HEK293T (cell line): ENCODE data around the gene MRPL33.
A peak's percentile ranks its signal among the peaks of the same experiment; 100 is the strongest.

ENCODE experiments used
- CTCF ChIA-PET: fragments of 350-600 bp; formaldehyde crosslinking; extraction: SDS; loops from one replicate; lab custom pipeline; 2021; ENCODE audit warnings: antibody characterized with exemption, inconsistent platforms; lab: Yijun Ruan, JAX
- POLR2A ChIA-PET: fragments of 350-600 bp; formaldehyde crosslinking; extraction: SDS; loops from one replicate; lab custom pipeline; 2020; ENCODE audit warnings: antibody characterized with exemption, inconsistent platforms; lab: Yijun Ruan, JAX
- DNase-seq: peaks from one replicate; pipeline ENCODE4 v3.0.0; 2012; ENCODE audit warnings: mixed read lengths; ENCODE audit errors: extremely low spot score
- ARNT ChIP-seq: fragments of 450-650 bp; IDR thresholded peaks from 2 replicates; pipeline ENCODE4 v1.6.1; 2017; ENCODE audit warnings: mild to moderate bottlenecking
- BHLHE40 ChIP-seq: fragments of 450-650 bp; IDR thresholded peaks from 2 replicates; pipeline ENCODE4 v1.6.1; 2016; ENCODE audit warnings: mild to moderate bottlenecking, moderate library complexity, borderline replicate concordance
- CTBP1 ChIP-seq: fragments of 450-650 bp; IDR thresholded peaks from 2 replicates; pipeline ENCODE4 v1.6.1; 2016; ENCODE audit warnings: borderline replicate concordance
- ELF4 ChIP-seq: fragments of 450-650 bp; IDR thresholded peaks from 2 replicates; pipeline ENCODE4 v1.6.1; 2017; ENCODE audit warnings: antibody characterized with exemption
- FOXA1 ChIP-seq: fragments of 450-650 bp; IDR thresholded peaks from 2 replicates; pipeline ENCODE4 v1.6.1; 2016; ENCODE audit warnings: mild to moderate bottlenecking
- FOXK2 ChIP-seq: fragments of 450-650 bp; IDR thresholded peaks from 2 replicates; pipeline ENCODE4 v1.6.1; 2016; ENCODE audit warnings: mild to moderate bottlenecking
- FOXM1 ChIP-seq: fragments of 450-650 bp; IDR thresholded peaks from 2 replicates; pipeline ENCODE4 v1.6.1; 2017; ENCODE audit warnings: mild to moderate bottlenecking, borderline replicate concordance
- HDGF ChIP-seq: fragments of 450-650 bp; IDR thresholded peaks from 2 replicates; pipeline ENCODE4 v1.6.1; 2017; ENCODE audit warnings: antibody characterized with exemption, borderline replicate concordance
- L3MBTL2 ChIP-seq: fragments of 450-650 bp; conservative IDR thresholded peaks from 2 replicates; pipeline ENCODE4 v1.6.1; 2016; ENCODE audit warnings: mild to moderate bottlenecking
- LEF1 ChIP-seq: fragments of 450-650 bp; IDR thresholded peaks from 2 replicates; pipeline ENCODE4 v1.6.1; 2017; ENCODE audit warnings: mild to moderate bottlenecking, borderline replicate concordance
- NFRKB ChIP-seq: fragments of 450-650 bp; IDR thresholded peaks from 2 replicates; pipeline ENCODE4 v1.6.1; 2016; ENCODE audit warnings: mild to moderate bottlenecking, moderate library complexity
- SP1 ChIP-seq: fragments of 450-650 bp; IDR thresholded peaks from 2 replicates; pipeline ENCODE4 v1.6.1; 2017
- SUZ12 ChIP-seq: fragments of 450-650 bp; IDR thresholded peaks from 2 replicates; pipeline ENCODE4 v1.6.1; 2016; ENCODE audit warnings: mild to moderate bottlenecking
- TARDBP ChIP-seq: fragments of 450-650 bp; IDR thresholded peaks from 2 replicates; pipeline ENCODE4 v1.6.1; 2016
- ZNF384 ChIP-seq: fragments of 450-650 bp; IDR thresholded peaks from 2 replicates; pipeline ENCODE4 v1.6.1; 2016
- TF ChIP-seq, protein P1 (sequence below): fragments of 450-650 bp; IDR thresholded peaks from 2 replicates; pipeline ENCODE4 v1.6.1; 2016

MRPL33 gene

DNA sequence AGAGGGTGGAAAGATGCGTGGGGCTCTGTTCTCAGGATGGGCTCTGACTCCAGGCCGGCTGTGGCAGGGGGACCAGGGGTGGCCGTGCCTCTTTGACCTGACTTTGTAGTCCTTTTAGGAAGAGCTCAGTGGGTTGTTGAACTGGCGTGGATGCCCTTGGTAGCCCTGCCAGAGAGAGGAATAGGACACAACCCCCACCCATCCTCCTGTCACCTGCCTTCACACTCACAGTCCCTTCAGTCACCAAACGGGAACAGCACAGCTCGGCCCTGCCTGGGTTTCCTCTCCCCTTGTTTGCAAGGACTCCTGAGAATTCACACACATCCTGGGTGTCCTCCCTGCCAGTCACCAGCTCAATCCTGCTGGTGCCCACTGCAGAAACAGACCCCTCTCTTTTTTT, 20.1 kb upstream of the MRPL33 start:
- TF ChIP-seq ARNT (no peak), BHLHE40 (no peak), ZNF384 (no peak), TARDBP (no peak), CTBP1 (no peak), SP1 (no peak), ELF4 (no peak), L3MBTL2 (no peak), LEF1 (no peak), NFRKB (no peak)
- DNase-seq = no peak
- CTCF ChIA-PET = interaction anchor here (1.4 kb wide), 1 partner anchor 28 kb away, joined by 3 read pairs; no protein-coding TSS in a partner anchor
- POLR2A ChIA-PET = no interaction called here

DNA sequence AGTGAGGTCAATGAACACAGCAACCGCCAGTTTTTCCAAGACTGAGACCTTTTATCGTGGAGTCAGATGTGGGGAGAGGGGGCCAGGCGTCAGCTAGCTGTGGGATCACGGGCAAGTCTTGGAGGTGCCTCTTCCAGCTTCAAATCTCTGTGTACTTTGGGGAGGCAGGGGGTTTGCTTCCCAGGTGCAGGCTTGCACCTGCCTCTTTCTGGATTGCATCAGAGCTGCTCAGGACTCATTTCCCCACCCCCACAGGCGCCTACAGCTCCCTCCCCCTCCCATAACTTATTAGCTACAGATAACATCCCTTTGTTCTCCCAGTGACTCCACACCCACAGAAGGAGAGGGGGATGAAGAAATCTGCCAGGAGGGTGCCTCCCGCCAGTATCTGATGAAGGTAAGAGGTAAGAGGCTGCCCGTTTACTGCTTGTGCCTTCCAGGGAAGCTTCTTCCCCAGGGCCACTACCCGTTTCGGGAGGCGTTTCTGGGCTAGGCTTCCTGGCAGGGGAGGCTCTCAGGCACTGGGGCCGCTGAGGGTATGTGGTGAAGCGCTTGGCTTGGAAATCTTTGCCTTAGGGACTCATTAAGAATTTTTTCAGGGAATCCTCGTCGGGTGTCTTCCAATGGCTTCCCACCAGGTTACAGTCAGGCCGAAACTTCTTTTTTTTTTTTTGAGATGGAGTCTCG, 18.8 kb upstream of the MRPL33 start:
- no peak for DNase-seq
- ChIA-PET CTCF (interaction anchor here (1.0 kb wide), 1 partner anchor 47 kb away, joined by 3 read pairs; no protein-coding TSS in a partner anchor), POLR2A (no interaction called here)
- TF ChIP-seq, protein P1, sequence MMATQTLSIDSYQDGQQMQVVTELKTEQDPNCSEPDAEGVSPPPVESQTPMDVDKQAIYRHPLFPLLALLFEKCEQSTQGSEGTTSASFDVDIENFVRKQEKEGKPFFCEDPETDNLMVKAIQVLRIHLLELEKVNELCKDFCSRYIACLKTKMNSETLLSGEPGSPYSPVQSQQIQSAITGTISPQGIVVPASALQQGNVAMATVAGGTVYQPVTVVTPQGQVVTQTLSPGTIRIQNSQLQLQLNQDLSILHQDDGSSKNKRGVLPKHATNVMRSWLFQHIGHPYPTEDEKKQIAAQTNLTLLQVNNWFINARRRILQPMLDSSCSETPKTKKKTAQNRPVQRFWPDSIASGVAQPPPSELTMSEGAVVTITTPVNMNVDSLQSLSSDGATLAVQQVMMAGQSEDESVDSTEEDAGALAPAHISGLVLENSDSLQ = no peak
- TF ChIP-seq FOXK2 (no peak), L3MBTL2 (no peak), NFRKB (no peak), BHLHE40 (no peak), HDGF (no peak), TARDBP (no peak), LEF1 (no peak), ARNT (no peak), ELF4 (no peak), CTBP1 (no peak), FOXM1 (no peak)

DNA sequence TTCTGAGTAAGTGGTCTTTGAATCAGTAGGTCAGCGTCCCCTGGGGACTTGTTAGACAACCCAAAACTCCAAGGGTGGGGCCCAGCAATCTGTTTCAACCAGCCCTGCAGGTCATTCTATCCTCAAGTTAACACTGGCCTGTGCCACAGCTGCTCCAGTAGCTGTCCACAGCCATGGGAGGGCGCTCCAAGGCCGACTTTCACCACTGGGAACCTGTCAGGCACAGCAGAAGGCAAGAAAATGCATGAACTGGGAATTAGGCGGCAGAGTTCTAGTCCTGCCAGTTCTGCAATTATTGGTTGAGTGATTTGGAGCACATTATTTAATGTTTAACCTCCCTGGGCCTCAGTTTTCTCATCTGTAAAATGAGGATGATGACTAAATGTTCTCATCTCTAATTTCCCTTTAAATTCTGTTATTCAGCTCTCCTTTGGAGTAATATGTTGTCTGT, 17.4 kb upstream of the MRPL33 start:
- ChIA-PET POLR2A (no interaction called here), CTCF (interaction anchor here (0.6 kb wide), 1 partner anchor 343 kb away, joined by 3 read pairs; no protein-coding TSS in a partner anchor)
- DNase-seq = peak; percentile 80
- no peak for TF ChIP-seq LEF1
- no peak for TF ChIP-seq ARNT
- no peak for TF ChIP-seq CTBP1
- TF ChIP-seq BHLHE40 = no peak
- TF ChIP-seq L3MBTL2 = no peak
- no peak for TF ChIP-seq ZNF384
- TF ChIP-seq, protein P1 = no peak
- TF ChIP-seq ELF4 = no peak
- no peak for TF ChIP-seq FOXK2
- TF ChIP-seq TARDBP = no peak
- no peak for TF ChIP-seq SP1
- no peak for TF ChIP-seq FOXM1
- TF ChIP-seq NFRKB = no peak
- no peak for TF ChIP-seq FOXA1
- TF ChIP-seq SUZ12 = no peak
- no peak for TF ChIP-seq HDGF

DNA sequence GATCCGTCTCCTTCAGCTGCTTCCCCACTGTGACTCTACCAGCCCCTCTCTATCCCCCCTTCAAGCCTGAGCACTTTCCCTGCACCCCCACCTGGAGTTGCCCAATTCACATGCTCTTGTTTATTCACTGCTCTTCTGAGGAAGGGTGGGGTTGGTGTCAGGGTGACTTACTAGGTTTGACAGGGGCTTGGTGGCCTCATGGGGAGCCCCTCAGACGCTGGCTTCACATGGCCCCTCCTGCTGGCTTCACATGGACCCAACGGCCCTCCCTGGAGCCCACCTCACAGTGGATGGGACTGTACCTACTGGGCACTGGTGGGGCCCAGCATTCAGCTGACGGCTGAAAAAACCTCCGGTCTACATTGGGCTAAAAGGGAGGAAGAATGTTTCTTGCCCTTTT, 16.7 kb upstream of the MRPL33 start:
- POLR2A ChIA-PET = no interaction called here
- no peak for TF ChIP-seq SUZ12
- TF ChIP-seq SP1 = no peak
- TF ChIP-seq ELF4 = no peak
- TF ChIP-seq TARDBP = no peak
- no peak for TF ChIP-seq ARNT
- TF ChIP-seq FOXM1 = no peak
- TF ChIP-seq NFRKB = no peak
- no peak for TF ChIP-seq ZNF384
- TF ChIP-seq FOXK2 = no peak
- no peak for TF ChIP-seq L3MBTL2
- no peak for TF ChIP-seq BHLHE40
- no peak for TF ChIP-seq HDGF
- TF ChIP-seq LEF1 = no peak
- no peak for TF ChIP-seq CTBP1
- no peak for TF ChIP-seq FOXA1
- TF ChIP-seq, protein P1 = no peak
- CTCF ChIA-PET = interaction anchor here (0.6 to 1.1 kb wide), 2 partner anchors 343 to 646 kb away, joined by 3 read pairs; no protein-coding TSS in a partner anchor
- no peak for DNase-seq

DNA sequence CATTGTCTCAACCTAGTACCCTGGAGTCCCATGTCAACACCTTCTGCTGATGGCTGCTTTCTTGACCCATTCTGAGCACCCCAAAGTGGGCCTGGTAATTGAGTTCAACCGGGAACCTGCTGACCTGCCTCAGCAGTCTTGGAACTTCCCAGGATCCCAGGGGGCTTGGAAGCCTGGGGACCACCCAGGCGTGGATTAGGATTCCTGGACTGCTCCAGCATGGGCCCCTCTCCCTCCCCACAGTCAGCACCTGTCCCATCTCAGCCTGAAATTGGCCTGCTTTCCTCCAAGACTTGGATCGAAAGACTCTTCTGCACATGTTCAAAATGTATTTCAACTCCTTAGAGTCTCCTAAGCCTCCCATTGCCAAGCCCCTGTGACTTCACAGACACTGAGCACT, 15.4 kb upstream of the MRPL33 start:
- ChIA-PET POLR2A (no interaction called here), CTCF (no interaction called here)
- no peak for DNase-seq
- no peak for TF ChIP-seq FOXK2
- no peak for TF ChIP-seq ARNT
